Measurements from ENCODE around the gene ADARB1.

ADARB1 gene

GRCh38 chr21:45081636-45082035, 7.3 kb downstream of the ADARB1 start:
- Histone ChIP-seq H3K4me3 (ENCODE audit: low read length) (no peak overlapping the region), H3K9ac (ENCODE audit: low read length) (no peak overlapping the region), H3K9me3 (ENCODE audit: control insufficient read depth, low read length) (no peaks in the 10 kb centered on the region), H3K4me1 (ENCODE audit: control insufficient read depth, insufficient read depth, low read length) (peaks cover 23% of the 10 kb centered on the region), H3K36me3 (ENCODE audit: control insufficient read depth, insufficient read depth, low read length, severe bottlenecking) (peaks cover 4% of the 10 kb centered on the region), H3K27me3 (replicated peaks; ENCODE audit: control insufficient read depth, insufficient read depth, low read length) (no peaks in the 10 kb centered on the region)
- DNase-seq (ENCODE audit: low read depth), result no peak

- Histone ChIP-seq H3K9me3 (ENCODE audit: control insufficient read depth, low read length) (no peaks in the 10 kb centered on the region), H3K4me1 (ENCODE audit: control insufficient read depth, insufficient read depth, low read length) (peaks cover 28% of the 10 kb centered on the region), H3K36me3 (ENCODE audit: control insufficient read depth, insufficient read depth, low read length, severe bottlenecking) (peaks cover 4% of the 10 kb centered on the region), H3K9ac (ENCODE audit: low read length) (no peak overlapping the region), H3K27me3 (replicated peaks; ENCODE audit: control insufficient read depth, insufficient read depth, low read length) (no peaks in the 10 kb centered on the region), H3K4me3 (ENCODE audit: low read length) (no peak overlapping the region)
- DNase-seq (ENCODE audit: low read depth), result no peak
Measured at GRCh38 chr21:45082736-45083135, 8.4 kb downstream of the ADARB1 start.

- Histone ChIP-seq H3K9me3 (ENCODE audit: control insufficient read depth, low read length) (no peaks in the 10 kb centered on the region), H3K27me3 (replicated peaks; ENCODE audit: control insufficient read depth, insufficient read depth, low read length) (no peaks in the 10 kb centered on the region), H3K4me3 (ENCODE audit: low read length) (no peak overlapping the region), H3K36me3 (ENCODE audit: control insufficient read depth, insufficient read depth, low read length, severe bottlenecking) (peaks cover 4% of the 10 kb centered on the region), H3K9ac (ENCODE audit: low read length) (no peak overlapping the region), H3K4me1 (ENCODE audit: control insufficient read depth, insufficient read depth, low read length) (peaks cover 21% of the 10 kb centered on the region)
- no peak for DNase-seq (ENCODE audit: low read depth)
Measured at GRCh38 chr21:45084121-45084520, 9.7 kb downstream of the ADARB1 start.

GRCh38 chr21:45084881-45085536, 10.6 kb downstream of the ADARB1 start:
- Histone ChIP-seq H3K9me3 (ENCODE audit: control insufficient read depth, low read length) (no peaks in the 10 kb centered on the region), H3K4me1 (ENCODE audit: control insufficient read depth, insufficient read depth, low read length) (peaks cover 14% of the 10 kb centered on the region), H3K4me3 (ENCODE audit: low read length) (no peak overlapping the region), H3K36me3 (ENCODE audit: control insufficient read depth, insufficient read depth, low read length, severe bottlenecking) (peaks cover 4% of the 10 kb centered on the region), H3K9ac (ENCODE audit: low read length) (no peak overlapping the region), H3K27me3 (replicated peaks; ENCODE audit: control insufficient read depth, insufficient read depth, low read length) (no peaks in the 10 kb centered on the region)
- DNase-seq (ENCODE audit: low read depth), result no peak

- H3K36me3 ChIP-seq (ENCODE audit: control insufficient read depth, insufficient read depth, low read length, severe bottlenecking), result peaks cover 4% of the 10 kb centered on the region
- H3K4me3 ChIP-seq (ENCODE audit: low read length), result no peak overlapping the region
- DNase-seq (ENCODE audit: low read depth), result no peak
- H3K9me3 ChIP-seq (ENCODE audit: control insufficient read depth, low read length), result no peaks in the 10 kb centered on the region
- peaks cover 12% of the 10 kb centered on the region for H3K4me1 ChIP-seq (ENCODE audit: control insufficient read depth, insufficient read depth, low read length)
- no peaks in the 10 kb centered on the region for H3K27me3 ChIP-seq (replicated peaks; ENCODE audit: control insufficient read depth, insufficient read depth, low read length)
- H3K9ac ChIP-seq (ENCODE audit: low read length), result no peak overlapping the region
Measured at GRCh38 chr21:45085700-45086099, 11.3 kb downstream of the ADARB1 start.

- Histone ChIP-seq H3K4me1 (ENCODE audit: control insufficient read depth, insufficient read depth, low read length) (peaks cover 8% of the 10 kb centered on the region), H3K27me3 (replicated peaks; ENCODE audit: control insufficient read depth, insufficient read depth, low read length) (no peaks in the 10 kb centered on the region), H3K9ac (ENCODE audit: low read length) (no peak overlapping the region), H3K9me3 (ENCODE audit: control insufficient read depth, low read length) (no peaks in the 10 kb centered on the region), H3K4me3 (ENCODE audit: low read length) (no peak overlapping the region), H3K36me3 (ENCODE audit: control insufficient read depth, insufficient read depth, low read length, severe bottlenecking) (peaks cover 4% of the 10 kb centered on the region)
- DNase-seq (ENCODE audit: low read depth), result no peak
Measured at GRCh38 chr21:45086337-45086958, 12.1 kb downstream of the ADARB1 start.

GRCh38 chr21:45087022-45087823, 12.8 kb downstream of the ADARB1 start:
- no peak for DNase-seq (ENCODE audit: low read depth)
- Histone ChIP-seq H3K9me3 (ENCODE audit: control insufficient read depth, low read length) (no peaks in the 10 kb centered on the region), H3K4me1 (ENCODE audit: control insufficient read depth, insufficient read depth, low read length) (peaks cover 11% of the 10 kb centered on the region), H3K9ac (ENCODE audit: low read length) (no peak overlapping the region), H3K27me3 (replicated peaks; ENCODE audit: control insufficient read depth, insufficient read depth, low read length) (no peaks in the 10 kb centered on the region), H3K36me3 (ENCODE audit: control insufficient read depth, insufficient read depth, low read length, severe bottlenecking) (no peaks in the 10 kb centered on the region), H3K4me3 (ENCODE audit: low read length) (no peak overlapping the region)

GRCh38 chr21:45088116-45088515, 13.7 kb downstream of the ADARB1 start:
- DNase-seq (ENCODE audit: low read depth), result no peak
- Histone ChIP-seq H3K36me3 (ENCODE audit: control insufficient read depth, insufficient read depth, low read length, severe bottlenecking) (no peaks in the 10 kb centered on the region), H3K9ac (ENCODE audit: low read length) (no peak overlapping the region), H3K4me3 (ENCODE audit: low read length) (no peak overlapping the region), H3K4me1 (ENCODE audit: control insufficient read depth, insufficient read depth, low read length) (peaks cover 11% of the 10 kb centered on the region), H3K27me3 (replicated peaks; ENCODE audit: control insufficient read depth, insufficient read depth, low read length) (no peaks in the 10 kb centered on the region), H3K9me3 (ENCODE audit: control insufficient read depth, low read length) (no peaks in the 10 kb centered on the region)

GRCh38 chr21:45088729-45089128, 14.3 kb downstream of the ADARB1 start:
- H3K9ac ChIP-seq (ENCODE audit: low read length), result no peak overlapping the region
- H3K9me3 ChIP-seq (ENCODE audit: control insufficient read depth, low read length), result no peaks in the 10 kb centered on the region
- no peaks in the 10 kb centered on the region for H3K27me3 ChIP-seq (replicated peaks; ENCODE audit: control insufficient read depth, insufficient read depth, low read length)
- H3K4me3 ChIP-seq (ENCODE audit: low read length), result no peak overlapping the region
- H3K36me3 ChIP-seq (ENCODE audit: control insufficient read depth, insufficient read depth, low read length, severe bottlenecking), result no peaks in the 10 kb centered on the region
- DNase-seq (ENCODE audit: low read depth), result no peak
- peaks cover 11% of the 10 kb centered on the region for H3K4me1 ChIP-seq (ENCODE audit: control insufficient read depth, insufficient read depth, low read length)

GRCh38 chr21:45089964-45090363, 15.6 kb downstream of the ADARB1 start:
- H3K4me1 ChIP-seq (ENCODE audit: control insufficient read depth, insufficient read depth, low read length), result peaks cover 11% of the 10 kb centered on the region
- no peak overlapping the region for H3K4me3 ChIP-seq (ENCODE audit: low read length)
- H3K9ac ChIP-seq (ENCODE audit: low read length), result no peak overlapping the region
- no peaks in the 10 kb centered on the region for H3K36me3 ChIP-seq (ENCODE audit: control insufficient read depth, insufficient read depth, low read length, severe bottlenecking)
- DNase-seq (ENCODE audit: low read depth), result no peak
- no peaks in the 10 kb centered on the region for H3K9me3 ChIP-seq (ENCODE audit: control insufficient read depth, low read length)
- H3K27me3 ChIP-seq (replicated peaks; ENCODE audit: control insufficient read depth, insufficient read depth, low read length), result no peaks in the 10 kb centered on the region

- no peaks in the 10 kb centered on the region for H3K9me3 ChIP-seq (ENCODE audit: control insufficient read depth, low read length)
- no peaks in the 10 kb centered on the region for H3K36me3 ChIP-seq (ENCODE audit: control insufficient read depth, insufficient read depth, low read length, severe bottlenecking)
- H3K4me1 ChIP-seq (ENCODE audit: control insufficient read depth, insufficient read depth, low read length), result peaks cover 11% of the 10 kb centered on the region
- no peaks in the 10 kb centered on the region for H3K27me3 ChIP-seq (replicated peaks; ENCODE audit: control insufficient read depth, insufficient read depth, low read length)
- no peak overlapping the region for H3K9ac ChIP-seq (ENCODE audit: low read length)
- DNase-seq (ENCODE audit: low read depth), result no peak
- no peak overlapping the region for H3K4me3 ChIP-seq (ENCODE audit: low read length)
Measured at GRCh38 chr21:45090966-45091365, 16.6 kb downstream of the ADARB1 start.
